ENCODE results near the gene PKNOX2. TPM values are rescaled to one million over a fixed set of nuclear protein-coding genes. Genes with fewer than 3 reads are reported as not detected.

PKNOX2 gene
- polyA plus RNA-seq, 3 donors = 11.6 to 14.9 (median 12.0) TPM

DNA sequence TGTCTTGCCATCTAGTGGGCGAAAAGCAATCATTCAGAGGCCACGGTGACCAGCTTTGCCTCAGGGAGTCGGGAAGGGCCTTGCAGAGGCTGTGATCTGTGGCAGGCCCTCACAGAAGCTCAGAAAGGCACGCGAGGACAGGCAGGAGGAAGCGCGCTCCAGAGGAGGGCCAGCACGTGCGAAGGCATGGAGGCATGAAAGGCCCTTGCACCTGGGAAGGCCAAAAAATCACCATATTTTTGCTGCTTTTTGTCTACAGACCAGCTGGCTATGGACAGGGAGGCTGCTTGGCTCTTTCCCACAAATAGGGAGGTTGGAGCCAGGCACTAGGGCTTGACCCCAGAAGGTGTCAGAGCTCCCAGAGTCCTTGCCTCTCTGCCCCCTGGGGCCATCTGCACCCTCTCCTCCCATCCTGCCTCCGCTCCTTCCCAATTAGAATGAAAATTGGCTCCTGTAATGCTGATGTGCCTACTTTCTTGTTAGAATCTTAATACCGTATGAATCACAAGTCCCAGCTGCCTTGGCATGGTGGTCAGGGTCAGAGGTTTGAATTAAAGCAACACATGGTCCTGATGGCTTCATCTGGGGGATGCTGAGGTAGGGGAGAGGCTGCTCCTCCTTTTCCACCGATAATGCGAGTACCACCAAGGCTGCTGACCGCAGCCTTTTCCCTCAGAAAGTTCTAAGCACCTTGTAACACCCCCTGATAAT is 262.4 kb downstream of the PKNOX2 start:
- no peak for DNase-seq (ENCODE audit: low read depth in 3 of 3, low spot score in 2 of 3)

DNA sequence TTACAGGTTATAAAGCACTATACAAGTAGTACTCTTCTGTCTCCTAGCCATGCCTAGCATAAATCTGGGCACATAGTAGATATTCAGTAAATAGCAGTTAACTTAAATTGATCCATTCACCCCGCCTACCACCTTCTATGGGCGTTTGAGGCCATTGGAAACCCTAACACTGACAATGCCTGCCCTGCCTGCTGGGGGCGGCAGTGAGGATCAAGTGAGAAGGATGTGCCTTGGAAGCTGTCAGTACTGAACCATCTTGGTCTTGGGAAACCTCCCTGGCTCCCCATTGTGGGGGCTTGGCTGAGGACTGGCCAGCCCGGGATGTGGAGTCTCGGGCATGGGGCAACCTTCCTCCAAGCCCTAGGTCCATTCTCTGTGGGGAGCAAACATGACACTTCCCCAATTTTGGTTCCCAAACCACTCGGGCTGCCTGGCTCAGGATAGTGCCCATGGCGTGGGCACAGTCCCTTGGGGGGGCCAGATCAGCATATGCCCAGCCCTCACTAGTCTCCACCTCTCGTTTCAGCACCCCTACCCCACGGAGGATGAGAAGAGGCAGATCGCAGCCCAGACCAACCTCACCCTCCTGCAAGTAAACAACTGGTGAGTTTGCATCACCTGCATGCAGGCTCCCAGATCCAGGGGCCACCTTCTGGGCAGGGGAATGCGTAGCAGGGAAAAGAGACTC is 264.1 kb downstream of the PKNOX2 start:
- no peak for DNase-seq (ENCODE audit: low read depth in 3 of 3, low spot score in 2 of 3)

DNA sequence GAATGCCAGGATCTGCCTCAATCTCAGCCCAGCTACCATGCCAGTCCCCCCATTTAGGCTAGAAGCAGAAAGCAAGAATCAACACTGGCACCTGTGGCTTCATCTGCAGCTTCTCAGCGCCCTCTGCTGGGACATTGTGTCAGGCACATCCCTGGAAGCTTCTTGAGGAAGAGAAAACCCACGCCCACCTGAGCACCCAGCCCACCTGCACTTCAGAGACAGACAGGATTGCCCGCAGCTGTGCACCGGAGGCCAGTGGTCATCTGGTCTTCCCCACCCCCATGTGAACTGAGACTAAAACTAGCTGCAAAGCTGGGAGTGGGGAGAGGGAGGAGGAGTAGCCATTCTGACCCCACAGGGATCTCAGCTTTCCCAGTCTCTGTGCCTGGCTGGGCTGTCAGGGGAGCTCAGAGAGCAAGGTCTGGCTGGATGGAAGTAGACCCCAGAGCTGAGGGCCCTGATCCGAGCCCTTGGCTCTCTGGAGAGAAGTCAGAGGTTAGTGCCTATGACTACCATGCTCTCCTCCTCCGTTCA is 264.7 kb downstream of the PKNOX2 start:
- DNase-seq (ENCODE audit: low read depth in 3 of 3, low spot score in 2 of 3) = peak; percentile 29 to 59 (median 42)

DNA sequence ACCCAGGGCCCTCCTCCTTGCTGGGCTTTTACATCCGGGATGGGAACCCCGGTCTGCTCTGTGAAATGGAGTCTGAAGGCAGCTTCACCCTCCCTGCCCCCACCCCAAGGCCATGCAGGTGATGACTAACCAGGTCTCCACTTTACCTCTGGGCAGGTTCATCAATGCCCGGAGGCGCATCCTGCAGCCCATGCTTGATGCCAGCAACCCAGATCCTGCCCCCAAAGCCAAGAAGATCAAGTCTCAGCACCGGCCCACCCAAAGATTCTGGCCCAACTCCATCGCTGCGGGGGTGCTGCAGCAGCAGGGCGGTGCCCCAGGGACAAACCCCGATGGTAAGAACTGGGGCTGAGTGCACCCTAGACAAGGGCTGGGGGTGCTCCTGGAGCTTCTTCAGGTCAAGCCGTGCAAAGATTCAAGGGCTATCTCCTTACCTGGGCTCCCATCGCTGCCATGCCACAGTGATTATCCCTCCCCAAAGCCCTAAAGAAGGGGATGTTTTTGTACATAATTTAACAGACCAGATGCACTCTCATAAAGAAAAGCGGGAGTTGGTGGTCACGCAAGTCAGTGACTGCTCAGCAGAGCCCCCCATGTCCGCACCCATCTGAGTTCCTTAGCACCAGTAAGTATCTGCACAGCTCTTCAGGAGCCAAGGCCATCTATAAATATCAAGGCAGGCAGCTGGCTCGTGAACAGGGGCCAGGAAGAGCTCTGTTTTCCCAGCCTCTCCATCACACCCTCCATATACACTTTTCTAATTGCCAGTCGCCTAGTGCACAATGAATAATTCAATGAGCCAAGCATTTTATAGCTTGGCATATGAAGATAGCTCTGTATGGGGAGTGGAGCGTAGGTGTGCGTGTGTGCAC is 265.5 kb downstream of the PKNOX2 start:
- no peak for DNase-seq (ENCODE audit: low read depth in 3 of 3, low spot score in 2 of 3)

DNA sequence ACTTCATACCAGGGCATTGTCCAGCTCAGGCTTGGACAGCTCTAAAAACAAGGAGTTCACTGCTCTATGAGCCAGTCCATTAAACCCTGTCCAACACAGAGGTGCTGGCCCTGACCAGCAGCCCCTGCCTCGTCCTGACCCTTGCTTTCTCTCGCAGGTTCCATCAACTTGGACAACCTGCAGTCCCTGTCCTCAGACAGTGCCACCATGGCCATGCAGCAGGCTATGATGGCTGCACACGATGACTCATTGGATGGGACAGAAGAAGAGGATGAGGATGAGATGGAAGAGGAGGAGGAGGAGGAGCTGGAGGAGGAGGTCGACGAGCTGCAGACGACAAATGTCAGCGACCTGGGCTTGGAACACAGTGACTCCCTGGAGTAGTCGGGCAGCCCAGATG is 266.5 kb downstream of the PKNOX2 start:
- DNase-seq (ENCODE audit: low read depth in 3 of 3, low spot score in 2 of 3) = no peak

DNA sequence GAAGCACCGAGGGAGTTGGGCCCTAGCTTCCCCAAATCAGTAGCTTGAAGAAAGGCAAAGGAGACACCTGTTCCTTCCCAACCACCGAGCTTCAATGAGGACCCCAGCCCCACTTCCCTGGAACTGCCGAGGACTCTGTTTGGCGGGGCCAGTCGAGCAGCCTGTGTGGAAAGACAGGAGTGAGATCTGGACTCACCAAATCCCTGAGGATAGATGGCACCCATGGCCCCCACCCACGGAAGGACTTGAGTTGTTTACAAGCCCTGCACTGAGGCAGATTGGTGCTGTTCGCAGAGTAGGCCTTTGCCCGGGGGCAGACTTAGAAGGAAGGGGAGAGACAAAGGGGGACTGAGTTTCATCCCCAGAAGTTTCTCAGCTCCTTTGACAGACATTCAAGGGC is 266.9 kb downstream of the PKNOX2 start:
- no peak for DNase-seq (ENCODE audit: low read depth in 3 of 3, low spot score in 2 of 3)

DNA sequence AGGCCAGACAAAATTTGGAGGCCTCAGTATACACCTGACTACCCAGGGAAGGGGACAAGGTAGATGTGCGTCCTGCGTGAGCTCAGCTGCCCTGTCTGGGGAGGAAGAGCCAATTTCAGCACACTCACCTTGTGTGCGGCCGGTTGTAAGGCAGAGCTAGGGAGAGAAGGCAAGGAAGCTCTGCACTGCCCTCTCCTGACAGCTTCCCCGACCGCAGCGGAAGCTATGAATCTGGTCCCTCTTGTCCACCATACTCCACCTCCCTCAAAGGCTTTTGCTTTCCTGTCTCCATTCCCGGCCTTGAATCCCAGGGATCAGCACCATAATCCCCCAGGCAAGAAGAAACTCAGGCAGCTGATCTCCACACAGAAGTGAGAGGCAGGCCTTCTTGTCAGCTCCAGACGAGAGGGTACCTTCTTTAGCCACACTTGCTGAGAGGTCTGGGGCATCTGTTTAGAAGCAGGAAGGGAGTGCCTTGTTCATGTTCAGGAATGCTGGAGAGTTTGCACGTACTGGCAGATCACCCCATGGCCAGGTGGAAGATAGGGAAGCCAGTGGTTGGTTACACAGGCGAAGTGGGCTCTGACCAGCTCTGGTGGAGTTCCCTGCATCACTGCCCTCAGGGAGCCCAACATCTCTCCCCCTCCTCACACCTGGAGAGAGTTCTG is 269.0 kb downstream of the PKNOX2 start:
- no peak for DNase-seq (ENCODE audit: low read depth in 3 of 3, low spot score in 2 of 3)

DNA sequence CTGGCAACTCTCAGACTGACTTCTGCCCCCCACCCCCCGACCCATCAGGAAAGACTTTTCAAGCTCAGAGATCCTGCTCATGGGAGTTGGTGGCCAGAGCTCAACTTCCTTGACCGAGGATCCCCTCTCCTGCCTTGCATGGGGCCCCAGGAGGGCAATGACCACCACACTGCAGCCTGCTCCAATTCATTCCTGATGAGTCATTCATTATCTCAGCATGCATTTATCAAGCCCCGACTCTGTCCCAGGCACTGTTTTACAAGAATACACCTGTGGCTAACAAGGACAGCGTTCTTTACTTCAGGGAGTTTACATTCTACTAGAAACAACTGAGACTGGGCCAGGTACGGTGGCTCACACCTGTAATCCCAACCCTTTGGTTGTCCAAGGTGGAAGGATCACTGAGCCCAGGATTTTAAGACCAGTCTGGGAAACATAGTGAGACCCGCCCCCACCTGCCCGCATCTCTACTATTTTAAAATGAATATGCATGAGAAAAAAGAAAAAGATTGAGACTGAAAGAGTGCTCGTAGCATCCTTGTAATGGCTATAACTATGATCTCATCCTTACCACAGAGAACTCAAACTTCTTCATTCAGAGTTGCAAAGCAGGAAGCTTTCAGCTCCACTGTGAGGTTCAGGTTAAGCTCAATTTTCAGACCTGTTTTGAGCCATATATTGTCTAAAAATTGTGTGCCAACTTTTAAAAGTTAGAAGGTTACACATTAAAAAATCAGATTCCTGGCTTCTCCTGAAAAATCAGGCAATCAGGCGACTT is 271.1 kb downstream of the PKNOX2 start:
- no peak for DNase-seq (ENCODE audit: low read depth in 3 of 3, low spot score in 2 of 3)

DNA sequence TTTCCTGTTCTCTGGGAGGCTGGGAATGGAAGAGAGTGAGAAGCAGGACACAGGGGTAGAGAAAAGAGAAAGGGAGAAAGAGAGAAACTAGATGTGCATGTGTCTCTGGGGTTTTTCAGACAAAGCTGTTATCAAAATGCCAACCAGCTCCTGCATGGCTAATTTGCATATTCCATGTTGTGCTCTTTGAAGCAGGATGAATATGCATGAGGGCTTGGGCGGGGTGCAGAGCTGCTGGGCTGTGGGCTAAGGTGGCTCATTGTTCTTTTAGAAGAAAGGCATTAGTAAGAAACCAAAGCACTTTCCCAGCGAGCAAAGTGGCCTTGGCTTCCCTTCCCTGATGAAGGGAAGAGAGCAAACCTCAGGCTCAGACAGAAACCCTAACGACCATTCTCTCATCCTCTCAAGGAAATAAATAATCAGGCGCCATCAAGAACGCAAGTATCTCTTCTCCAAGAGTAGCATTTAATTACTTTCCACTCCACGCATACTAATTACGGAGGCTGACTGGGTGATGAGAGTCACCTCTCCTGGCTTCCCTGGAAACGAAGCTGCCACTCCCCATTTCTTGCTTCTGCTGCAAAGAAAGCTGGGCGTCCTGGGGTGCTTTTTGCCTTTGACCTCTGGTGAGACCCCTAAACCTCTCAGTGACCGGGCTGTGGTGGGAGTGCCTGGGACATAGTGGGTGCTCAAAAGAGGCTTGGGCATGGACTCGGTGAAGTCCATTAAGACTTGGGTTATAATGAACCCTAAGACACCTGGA is 277.3 kb downstream of the PKNOX2 start:
- DNase-seq (ENCODE audit: low read depth in 3 of 3, low spot score in 2 of 3) = no peak

DNA sequence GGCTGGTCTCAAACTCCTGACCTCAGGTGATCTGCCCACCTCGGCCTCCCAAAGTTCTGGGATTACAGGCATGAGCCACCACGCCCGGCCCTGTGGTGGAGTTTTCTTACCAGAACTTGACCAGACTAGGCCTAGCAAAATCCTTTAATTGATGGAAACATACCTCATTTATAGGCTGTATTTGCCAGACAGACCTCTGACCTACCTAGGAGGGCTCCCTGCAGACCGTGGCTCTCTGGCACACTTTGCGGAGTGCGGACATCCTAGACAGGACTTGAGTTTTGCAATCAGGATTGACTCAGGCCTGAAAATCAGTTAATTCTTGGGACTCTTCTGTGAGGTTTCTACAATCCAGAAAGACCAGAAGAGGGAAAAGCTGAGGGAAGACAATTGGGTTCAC is 278.4 kb downstream of the PKNOX2 start:
- DNase-seq (ENCODE audit: low read depth in 3 of 3, low spot score in 2 of 3) = no peak

DNA sequence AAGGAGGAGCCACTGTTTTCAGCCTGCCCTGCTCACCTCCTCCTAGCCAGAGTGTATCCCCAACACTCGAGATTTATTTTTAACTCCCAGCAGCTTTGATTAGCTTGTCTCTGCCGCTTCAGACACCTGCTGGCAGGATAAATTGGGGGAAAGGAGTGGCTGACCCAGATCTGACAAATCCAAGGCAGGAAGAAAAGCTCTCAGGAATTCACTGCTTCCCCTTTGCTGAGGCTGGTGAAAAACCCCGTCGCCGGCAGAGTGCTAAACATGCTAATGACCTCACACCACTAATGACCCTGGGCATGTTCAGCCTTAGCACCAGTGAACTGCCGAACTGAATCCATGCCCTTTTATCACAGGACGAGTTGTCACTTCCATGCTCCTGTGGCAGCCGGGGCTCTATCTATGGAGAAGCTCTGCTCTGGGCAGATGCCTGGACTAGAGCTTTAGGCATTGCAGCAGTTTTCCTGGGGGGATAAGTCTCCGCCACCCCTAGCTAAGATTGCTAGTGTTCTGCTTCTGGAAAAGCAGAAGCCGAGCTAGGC is 279.3 kb downstream of the PKNOX2 start:
- no peak for DNase-seq (ENCODE audit: low read depth in 3 of 3, low spot score in 2 of 3)

DNA sequence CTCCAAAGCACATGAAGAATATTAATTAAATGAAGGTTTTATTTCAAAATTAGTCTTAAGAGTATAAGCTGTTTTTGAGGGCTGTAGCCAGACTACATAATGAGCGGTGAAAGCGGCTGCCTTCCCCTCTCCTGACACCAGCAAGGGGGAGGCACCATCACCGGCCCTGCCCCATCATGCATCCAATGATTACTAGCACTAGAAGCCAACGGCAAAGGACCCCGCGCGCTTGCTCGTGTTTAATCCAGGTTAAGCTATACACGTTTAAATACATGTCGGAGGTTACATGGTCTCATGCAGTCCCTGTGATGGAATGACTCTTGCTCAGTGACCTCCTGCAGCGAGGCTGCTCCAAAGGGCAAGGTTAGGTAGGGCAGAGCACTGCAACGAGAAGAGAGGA is 281.2 kb downstream of the PKNOX2 start:
- no peak for DNase-seq (ENCODE audit: low read depth in 3 of 3, low spot score in 2 of 3)

DNA sequence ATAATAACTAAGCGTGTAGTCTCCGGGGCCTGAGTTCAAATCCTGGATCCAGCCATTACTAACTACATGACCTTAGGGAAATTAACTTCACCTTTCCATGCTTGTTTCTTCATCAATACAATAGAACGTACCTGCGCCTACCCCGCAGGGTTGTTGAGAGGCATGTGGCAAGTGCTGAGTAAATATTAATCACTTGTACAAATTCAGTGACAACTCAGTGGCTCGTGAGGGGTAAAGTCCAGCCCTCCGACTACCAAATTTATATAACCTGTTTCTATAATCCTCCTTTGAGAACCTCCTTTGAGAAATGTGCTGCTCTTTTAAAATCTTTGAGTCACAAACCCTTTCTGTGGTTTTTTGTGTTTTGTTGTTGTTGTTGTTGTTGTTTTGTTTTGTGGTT is 281.7 kb downstream of the PKNOX2 start:
- DNase-seq (ENCODE audit: low read depth in 3 of 3, low spot score in 2 of 3) = no peak

DNA sequence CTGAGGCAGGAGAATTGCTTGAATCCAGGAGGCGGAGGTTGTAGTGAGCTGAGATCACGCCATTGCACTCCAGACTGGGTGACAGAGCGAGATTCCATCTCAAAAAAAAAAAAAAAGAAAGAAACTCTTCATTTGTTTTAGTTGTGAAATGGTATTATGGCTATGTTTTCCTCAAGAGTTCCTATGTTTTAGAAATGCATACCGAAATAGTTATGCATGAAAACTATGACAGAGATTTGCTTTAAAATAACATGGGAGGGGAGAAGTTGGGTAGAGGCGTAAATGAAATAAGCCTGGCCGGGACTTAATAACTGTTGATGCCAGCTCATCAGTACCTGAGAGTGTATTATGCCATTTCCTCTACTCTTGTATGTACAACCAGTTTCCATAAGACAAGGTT is 283.2 kb downstream of the PKNOX2 start:
- no peak for DNase-seq (ENCODE audit: low read depth in 3 of 3, low spot score in 2 of 3)

DNA sequence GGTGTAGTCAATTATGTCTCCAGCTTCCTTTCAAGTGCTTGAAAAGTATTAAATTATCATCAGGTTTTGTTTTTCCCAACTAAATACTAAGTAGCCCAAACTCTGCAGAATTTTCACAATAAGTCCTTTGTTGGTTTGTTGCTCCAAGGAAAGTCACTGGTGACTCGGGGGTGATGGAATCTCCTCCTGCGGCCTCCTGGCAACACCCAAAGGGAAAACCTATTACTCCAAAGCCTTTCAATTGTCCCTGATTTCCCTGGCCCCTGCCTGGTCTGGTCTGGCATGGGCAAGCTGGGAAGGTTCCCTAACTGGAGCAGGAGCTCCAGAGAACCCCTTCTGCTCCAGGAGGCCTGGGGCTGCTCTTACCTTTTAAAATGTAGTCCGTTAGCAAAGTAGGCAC is 283.6 kb downstream of the PKNOX2 start:
- no peak for DNase-seq (ENCODE audit: low read depth in 3 of 3, low spot score in 2 of 3)

DNA sequence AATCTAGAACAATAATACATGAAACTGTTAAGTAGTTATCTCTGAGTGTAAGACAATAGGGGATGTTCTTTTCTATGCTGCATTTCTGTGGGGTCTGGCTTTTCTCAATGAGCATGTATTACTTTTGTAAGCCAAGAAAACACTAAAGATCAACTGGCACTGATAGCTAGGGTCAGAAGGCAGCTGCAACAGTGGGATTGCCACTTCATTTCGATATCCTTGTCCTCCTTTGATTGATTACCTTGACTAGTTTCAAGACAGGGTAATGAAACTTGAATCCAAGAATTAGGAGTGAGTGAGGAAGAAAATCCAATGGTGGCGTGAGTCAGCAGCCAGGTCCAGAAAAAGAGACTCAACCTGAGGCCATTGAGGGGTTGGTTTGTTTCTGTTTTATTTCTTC is 285.0 kb downstream of the PKNOX2 start:
- no peak for DNase-seq (ENCODE audit: low read depth in 3 of 3, low spot score in 2 of 3)

DNA sequence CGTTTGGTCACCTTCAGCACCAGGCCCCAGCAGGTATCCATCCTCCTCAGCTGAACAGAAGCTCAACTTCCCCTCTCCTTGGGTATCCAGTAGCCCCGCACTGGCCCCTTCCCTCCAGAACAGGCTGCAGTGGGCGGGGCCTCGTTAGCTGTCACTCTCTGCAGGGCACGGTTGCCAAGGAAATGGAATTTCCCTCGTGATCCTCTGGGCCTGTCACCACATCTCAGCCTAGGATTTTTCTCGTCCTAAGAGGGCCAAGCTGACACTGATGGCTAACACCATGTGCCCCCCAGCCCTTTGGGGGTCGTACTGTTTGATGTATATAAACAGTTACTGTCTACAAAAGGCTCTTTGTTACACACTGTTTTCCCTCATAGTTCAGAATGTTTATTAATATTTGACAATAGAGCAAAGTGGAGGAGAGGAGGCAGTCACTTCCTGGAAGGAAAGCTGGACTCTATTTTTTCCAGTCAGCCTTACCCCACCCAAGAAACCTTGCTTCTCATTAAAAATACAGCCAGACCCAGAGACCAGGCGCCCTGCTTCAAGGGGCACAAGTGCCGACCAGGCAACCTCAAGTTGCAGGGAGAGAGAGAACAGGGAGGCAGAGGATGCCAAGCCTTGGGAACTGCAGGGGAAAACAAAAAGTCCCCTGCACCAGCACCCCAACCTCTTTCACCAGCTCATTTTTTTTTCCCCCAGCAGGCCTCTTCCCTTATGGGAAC is 287.0 kb downstream of the PKNOX2 start:
- no peak for DNase-seq (ENCODE audit: low read depth in 3 of 3, low spot score in 2 of 3)

DNA sequence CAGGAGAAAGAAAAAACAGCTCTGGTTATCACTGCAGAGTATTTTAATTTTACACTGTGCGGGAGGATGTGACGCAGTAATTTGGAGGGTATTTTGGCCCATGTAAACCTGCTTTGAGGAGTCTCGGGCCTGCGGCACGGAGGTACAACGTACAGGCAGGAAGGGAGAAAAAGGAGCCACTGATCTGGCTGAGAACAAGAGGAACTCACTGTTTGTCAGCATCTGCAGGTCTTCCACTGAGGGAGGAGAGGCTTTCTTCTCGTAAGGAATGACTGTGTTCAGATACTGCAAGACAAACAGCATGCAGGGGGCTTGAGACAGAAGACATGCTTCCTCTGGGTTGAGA is 287.5 kb downstream of the PKNOX2 start:
- DNase-seq (ENCODE audit: low read depth in 3 of 3, low spot score in 2 of 3) = no peak

Data from right renal cortex interstitium (tissue), 3 donors.